Eye (tissue), 1 donor: Measurements from ENCODE around the gene SLC12A4.
A peak's percentile ranks its signal among the peaks of the same experiment; 100 is the strongest.
"Not testable (repeated sequence)": the region's sequence is repeated elsewhere in the genome, so short reads cannot be mapped to it uniquely, and the experiment has no call there.

Experiments
- DNase-seq: peaks from one replicate; pipeline ENCODE4 v3.0.0-alpha.2; 2015

The SLC12A4 gene

DNA sequence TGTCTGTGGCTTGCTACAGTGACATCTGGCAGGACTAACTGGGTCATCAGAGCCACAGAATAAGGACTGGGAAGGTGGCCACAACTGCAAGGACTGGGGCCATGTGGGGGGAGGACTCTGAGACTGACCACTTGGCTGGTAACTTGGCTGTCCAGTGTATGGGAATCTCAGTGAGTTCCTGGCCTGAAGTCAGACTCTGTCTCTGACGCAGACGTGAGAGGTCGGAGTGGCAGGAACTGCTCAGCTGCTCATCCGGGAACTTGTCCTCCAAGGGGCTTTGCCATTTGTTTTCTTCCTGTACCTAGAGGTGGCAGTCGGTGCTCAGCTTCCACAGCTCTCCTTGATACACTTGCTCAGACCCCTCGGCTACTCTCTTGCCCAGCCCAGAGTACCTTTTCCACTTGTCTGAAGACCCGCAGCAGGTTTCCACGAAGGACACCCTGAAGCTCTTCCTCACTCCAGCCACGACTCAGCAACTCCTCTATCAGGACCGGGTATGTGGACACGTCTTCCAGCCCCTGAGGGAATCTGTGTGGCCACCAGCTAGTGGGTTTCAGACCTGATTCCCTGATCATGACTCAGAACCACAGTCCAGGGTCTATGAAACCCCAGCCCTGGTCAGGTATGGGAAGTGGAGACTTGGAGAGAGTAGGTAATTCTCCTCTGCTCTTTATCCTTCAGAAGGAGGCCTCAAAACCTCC, 19.2 kb upstream of the SLC12A4 start:
- no peak for DNase-seq

DNA sequence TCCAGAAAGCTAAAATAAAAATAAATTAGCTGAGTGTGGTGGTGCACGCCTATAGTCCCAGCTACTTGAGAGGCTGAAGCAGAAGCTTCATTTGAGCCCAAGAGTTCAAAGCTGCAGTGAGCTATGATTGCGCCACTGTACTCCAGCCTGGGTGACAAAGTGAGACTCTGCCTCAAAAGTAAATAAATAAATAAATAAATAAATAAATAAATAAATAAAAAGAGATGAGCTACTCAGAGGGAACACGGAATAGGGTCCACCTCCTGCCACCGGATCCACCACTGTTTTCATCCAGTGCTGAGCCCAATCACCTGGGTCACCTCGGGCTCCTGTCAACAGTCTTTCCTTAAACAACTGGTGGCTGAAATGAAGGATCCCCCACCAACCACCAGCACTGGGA, 18.5 kb upstream of the SLC12A4 start:
- DNase-seq, result no peak

DNA sequence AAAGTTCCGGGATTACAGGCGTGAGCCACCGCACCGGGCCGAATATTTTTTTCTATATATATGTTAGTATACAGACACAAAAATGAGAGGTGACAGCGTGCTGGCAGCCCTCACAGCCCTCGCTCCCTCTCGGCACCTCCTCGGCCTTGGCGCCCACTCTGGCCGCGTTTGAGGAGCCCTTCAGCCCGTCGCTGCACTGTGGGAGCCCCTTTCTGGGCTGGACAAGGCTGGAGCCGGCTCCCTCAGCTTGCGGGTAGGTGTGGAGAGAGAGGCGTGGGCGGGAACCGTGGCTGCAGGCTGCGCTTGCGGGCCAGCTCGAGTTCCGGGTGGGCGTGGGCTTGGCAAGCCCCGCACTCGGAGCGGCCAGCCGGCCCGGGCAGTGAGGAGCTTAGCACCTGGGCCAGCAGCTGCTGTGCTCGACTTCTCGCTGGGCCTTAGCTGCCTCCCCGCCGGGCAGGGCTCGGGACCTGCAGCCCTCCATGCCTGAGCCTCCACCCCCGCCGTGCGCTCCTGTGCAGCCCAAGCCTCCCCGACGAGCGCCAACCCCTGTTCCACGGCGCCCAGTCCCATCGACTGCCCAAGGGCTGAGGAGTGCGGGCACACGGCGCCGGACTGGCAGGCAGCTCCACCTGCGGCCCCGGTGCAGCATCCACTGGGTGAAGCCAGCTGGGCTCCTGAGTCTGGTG, 13.7 kb upstream of the SLC12A4 start:
- DNase-seq, result no peak

DNA sequence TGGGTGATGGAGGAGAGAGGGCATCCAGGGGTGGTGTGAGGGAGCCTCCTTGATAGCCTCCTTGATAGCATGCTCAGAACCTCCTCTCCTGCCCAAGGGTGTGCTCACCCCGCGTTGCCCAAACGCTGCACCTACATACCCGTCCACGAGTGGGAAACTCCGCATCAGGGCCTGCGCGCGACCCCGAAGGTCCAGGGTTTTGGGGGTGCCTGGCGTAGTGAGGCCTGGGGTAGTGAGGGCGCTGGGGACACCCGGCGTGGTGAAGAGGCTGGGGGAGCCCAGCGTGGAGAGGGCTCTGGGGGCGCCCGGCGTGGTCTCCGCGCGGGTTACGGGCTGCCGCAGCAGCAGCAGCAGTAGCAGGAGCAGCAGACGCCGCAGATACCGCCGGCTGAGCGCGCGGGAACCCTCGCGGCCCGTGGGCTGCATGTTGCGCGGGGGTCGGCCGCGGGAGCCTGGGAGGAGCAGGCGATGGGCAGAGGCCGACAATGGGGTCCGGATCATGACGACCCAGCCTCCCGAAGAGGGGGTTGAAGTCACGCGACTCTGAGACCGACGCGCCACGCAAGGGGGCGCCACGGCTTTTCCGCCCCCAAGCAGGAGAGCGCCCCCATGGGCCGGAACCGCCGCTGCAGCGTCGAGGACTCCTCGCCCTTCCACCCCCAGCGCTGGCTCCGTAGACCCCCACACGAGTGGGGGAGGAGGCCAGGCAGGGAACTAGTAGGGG, 11.7 kb upstream of the SLC12A4 start, which contains the start of gene DPEP3:
TSS of gene DPEP3 (minus strand) at position 545 of the 724 bp plus-strand sequence. CDS start at position 426, 119 bp downstream.
- DNase-seq, result no peak

DNA sequence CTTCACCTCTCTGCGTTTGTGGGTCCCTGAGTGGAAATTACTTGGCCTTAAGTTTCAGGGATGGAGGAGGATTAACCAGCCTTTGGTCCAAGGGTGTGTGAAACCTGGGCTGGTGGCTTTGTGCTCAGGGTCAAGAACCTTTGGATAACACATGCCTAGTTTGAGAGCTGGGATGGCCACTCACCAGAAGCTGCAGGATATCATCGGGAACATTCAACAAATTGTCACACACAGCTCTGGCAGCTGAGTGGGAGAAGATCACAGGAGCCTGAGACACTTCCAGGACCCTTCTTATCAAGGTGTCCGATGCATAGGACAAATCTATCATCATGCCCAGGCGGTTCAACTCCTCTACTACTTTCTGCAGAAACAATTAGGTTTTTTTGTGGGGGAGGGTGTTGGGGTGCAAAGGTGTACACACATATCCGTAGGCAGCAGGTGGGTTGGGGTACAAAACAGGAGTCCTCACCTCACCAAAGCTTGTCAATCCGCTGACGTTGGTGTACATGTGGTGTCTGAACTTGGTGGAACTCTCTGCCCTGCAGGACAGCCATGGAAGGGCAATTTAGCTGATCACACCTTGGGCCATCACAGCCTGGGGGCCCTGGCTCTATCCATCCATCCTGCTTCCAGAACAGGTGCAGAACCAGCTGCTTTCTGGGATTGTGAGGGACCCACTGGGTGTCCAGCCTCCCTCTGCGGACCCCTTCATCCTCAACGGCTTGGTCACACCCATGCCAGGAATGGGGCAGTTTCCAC, 9.2 kb upstream of the SLC12A4 start:
- DNase-seq, result no peak

DNA sequence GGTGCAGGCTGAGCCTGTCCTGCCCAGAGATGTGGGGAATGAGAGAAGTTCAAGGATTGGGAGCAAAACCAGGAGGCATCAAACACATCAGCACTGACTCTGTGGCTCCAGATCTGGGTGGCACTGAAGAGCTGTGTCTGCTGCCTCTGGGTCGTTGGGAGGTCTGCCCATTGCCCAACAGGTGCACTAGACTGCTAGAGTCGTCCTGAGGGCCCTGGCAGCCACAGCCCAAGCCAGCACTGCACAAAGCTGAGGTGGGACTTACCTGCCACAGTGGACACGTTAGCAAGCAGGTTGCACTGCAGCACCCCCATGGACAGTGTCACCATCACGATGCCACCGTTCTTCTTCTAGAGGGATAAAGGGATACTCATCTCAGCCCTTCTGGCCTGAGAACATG, 8.6 kb upstream of the SLC12A4 start:
- no peak for DNase-seq

DNA sequence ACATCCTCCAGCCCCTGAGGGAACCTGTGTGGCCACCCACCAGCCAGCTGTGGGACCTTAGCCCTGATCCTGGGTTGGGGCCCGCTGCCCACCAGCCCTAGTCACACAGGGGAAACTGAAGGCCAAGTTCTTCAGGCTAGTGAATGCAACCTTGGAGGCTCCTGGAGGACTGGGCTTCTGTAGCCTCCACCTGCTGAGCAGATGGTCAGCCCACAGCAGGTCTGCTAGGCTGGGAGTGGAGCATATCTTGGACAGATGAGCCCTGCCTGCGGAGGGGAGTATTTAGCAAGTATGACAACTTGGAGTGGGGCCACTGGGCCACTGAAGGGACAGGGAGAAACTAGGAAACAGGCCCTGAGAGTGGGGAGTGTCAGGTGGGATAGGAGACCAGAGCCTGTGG, 7.8 kb upstream of the SLC12A4 start:
- DNase-seq, result no peak

DNA sequence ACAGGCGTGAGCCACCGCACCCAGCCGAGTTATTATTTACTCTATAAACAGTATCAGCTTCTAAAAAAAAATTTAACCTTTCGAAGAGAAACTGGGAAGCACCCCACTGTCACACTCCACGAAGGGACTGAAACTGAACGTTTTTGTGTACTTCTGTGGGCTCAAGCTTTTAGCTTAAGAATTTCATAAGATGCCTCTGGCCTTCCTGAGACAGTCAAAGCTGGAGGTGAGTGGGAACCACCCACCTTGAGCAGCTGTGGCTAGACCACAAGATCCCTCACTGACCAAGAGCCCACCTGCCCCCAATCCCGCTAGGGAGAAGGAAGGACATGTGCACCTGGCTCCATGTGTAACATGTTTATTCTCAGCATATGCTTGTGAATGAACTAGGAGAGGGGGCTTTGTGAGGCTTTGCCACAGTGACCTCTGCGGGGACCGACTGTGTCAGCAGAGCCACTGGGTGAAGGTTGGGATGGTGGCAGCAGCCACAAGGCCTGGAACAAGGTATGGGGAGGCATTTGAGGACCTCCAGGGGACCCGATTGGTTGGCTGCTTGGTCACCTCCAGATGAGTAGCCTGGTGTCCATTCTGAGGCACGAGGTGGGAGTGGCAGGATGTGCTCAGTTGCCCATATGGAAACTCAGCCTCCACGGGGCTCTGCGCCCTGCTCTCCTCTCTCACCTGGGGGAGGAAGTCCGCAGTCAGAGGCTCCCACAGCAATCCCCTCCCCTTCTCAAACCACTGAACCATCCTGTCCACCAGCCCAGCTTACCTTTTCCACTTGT, 7.1 kb upstream of the SLC12A4 start:
- no peak for DNase-seq

DNA sequence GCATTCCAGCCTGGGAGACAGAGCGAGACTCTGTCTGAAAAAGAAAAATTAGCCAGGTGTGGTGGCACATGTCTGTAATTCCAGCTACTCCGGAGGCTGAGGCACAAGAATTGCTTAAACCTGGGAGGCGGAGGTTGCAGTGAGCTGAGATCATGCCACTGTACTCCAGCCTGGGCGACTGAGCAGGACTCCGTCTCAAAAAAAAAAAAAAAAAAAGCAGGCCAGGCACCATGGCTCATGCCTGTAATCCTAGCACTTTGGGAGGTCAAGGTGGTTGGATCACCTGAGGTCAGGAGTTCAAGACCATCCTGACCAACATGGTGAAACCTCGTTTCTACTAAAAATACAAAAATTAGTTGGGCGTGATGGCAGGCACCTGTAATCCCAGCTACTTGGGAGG, 3.8 kb upstream of the SLC12A4 start:
- DNase-seq, result not testable (repeated sequence)

DNA sequence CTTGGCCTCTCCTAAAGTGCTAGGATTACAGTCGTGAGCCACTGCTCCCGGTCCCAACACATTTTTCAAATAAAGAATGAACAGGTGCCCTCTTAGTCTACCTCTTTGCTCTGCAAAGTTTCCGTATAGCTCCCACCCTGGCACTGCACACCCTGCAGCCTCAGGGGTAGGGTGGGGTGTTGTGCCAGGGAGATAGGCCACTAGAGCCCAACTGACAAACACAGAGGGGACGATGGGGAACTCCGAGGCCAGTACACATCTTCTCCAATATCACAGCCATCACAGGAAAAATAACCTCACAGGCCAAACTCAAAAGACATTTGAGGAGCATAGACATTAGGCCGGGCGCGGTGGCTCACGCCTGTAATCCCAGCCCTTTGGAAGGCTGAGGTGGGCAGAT, 2.7 kb upstream of the SLC12A4 start:
- no peak for DNase-seq

DNA sequence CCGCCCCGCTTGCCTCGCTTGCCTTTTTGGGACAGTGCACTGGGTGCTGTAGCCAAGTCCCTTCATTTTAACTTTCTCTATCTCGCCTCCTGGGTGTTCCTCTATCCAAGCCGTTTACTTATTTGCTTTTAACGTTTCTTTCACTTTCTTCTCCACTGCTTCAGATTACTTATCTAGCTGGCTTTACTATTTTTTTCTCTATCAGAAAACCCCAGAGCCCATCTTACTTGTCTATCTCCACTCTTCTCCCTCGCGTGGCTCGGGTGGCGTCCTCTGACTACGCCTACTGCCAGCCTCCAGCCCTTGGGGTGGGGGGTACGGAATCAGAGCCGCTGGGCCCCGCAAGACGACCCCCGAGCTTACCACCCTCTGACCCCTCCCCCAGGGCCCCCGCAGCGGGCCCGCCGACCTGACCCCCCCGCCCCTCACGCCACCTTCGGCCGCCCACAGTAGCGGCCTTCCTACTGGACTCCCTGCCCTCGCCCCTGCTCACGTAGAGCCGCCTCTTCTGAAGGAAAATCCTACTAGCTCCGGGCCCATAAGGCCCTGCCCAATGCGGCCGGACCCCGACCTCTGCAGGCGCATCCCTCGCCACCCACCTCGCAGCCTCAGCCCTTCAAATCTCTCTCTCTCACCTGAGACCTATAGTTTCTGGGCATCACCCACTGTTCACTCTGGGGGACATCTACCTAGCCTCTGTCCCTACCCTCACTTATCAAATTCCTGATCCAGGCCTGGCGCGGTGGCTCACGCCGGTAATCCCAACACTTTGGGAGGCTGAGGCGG, 1.0 kb upstream of the SLC12A4 start:
- DNase-seq, result peak; percentile 37

DNA sequence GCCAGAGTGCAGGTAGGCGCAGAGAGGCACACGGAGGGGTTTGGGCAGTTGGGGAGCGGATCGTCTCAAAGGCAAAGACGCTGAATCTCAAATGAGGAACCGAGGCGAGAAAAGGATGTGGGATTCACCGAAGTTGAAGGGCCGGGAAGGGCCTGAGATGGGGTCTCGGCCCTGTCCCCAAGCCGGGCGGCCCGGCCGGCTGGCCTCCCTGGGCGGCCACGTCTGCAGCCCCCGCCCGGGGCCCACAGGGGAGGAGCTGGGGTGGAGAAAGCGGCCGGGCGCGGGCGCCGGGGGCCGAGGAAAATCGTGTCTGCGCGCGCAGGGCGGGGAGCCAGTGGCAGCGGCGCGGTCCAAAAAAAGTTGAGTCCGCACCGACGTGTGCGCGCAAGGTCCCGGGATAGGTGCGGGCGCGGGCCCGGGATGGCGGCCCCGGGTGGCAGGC, 458 bp downstream of the SLC12A4 start:
- peak; percentile 63 for DNase-seq

DNA sequence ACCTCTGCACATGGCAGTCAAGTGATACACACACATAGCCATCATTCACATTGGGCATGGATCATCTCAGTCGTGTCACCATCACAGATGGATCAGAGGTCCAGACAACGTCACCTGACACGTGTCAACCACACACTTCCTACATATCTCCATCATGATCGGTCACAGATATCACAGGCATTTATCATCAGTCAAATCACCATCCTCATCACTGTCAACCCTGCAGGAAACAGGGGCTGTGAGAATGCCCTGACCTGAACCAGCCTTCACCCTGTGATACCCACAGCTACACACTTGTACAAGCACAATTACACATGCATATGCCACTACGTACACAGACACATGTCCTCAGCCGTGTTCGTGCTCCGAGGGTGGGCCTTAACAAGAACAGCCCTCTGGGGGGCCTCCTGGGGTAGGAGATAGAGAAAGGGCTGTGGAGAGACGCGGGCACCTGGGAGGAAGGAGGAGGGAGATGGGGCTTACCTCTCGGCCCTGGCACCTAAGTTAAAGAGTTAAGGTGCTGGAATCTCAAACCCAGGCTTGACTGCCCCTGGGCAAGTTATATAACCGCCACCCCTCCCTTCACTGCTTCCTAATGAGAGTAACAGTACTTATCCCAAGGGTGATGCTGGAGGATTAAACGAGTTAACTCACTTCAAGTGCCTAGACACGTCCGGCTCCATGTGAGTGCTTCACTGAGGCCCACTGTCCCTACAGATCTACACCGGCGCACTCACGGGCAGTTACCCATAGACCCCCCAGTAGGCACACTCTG, 1.1 kb downstream of the SLC12A4 start:
- peak; percentile 47 for DNase-seq

DNA sequence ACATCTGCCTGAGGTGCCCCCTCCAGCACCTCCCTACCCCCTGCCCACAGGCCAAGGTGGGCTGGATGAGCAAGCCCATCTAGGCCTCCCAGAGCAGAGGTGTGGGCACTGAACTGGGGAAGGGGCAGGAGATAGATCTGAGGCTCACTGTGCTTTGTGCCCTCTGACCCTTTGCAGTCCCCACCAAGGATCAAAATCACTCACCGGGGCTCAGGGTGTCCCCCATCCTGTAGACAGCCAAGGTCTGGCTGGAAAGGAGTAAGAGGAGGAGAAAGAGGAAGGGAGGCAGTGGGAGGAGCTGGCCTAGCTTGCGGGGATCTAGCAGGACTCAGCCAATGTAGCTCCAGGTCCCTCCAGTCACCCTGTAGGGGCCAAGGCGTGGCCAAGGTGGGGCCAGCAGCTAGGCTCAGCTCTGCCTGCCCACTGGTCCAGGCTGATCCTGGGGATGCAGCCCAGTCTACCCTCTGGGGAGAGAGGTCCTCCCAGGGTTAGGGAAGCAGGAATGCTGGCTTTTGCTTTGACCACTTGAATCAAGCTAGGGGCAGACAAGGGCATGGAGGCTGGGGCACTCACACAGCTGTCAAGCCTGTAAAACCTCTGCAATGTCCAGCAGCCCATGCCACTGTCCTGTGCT, 1.8 kb downstream of the SLC12A4 start:
- no peak for DNase-seq

DNA sequence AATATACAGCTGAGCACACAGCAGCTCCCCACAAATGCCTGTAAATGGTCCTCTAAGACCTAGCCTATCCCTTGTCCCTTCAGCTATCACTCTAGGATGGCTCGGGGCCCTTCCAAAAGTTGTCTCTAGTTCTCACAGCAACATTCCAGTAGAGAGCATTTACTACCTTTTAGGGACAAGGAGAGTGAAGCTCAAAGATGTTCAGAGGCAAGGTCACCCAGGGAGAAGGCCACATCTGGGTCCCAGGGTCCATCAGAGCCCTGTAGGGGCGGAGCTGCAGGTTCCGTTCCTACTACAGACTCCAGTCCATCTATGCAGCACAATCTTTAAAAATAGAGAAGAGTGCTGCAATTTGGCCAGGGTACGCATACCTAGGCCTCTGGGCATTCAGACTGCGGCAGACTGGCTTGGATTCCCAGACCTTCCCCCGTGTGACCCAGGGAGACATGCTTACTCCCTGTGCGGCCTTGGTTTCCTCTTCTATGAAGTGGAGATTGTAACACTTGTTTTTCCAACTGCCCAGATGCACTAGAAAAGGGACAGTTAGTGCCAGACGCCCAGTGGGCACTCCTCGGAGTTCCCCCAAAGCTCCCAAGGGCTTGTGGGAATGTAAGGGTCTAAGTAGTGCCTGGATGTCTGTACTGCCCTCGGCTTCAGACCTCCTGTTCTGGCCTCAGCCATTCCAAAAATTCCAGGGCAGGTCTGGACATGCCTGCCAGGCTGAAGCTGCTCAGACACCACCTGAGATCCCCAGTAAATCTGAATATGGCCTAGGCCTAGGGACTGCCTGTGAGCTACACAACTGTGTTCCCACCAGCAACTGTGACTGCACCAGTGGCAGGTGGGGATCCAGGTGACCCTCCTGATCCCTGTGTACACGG, 2.5 kb downstream of the SLC12A4 start:
- no peak for DNase-seq

DNA sequence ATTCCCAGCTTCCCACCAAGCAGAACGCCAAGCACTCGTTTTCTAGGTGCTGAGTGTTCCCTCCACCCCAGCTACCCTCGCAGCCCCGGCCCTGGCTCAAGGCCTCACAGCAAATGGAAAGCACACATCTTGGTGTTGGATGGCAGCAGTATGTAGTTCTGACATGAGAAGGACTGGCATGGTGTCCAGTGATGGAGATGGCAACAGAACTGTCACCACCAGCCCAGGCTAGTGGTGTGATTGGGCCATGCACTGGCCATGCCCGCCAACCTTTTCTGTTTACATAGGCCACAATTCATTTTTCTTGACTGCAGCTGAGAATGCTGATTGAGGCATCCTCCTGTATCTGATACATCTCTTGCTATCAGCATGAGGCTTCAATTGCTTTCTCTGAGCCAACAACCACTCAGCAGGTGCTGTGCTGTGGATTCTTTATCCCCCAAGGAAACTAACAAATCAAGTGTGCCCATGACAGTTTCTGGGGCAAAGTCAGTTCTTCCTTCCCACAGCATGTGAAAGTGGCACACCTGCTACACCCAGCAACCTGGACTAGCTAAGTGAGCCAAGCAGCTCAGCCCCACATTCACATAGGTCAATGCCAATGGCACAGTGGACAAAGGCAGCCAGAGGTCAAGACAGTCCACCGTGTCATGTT, 3.8 kb downstream of the SLC12A4 start:
- no peak for DNase-seq

DNA sequence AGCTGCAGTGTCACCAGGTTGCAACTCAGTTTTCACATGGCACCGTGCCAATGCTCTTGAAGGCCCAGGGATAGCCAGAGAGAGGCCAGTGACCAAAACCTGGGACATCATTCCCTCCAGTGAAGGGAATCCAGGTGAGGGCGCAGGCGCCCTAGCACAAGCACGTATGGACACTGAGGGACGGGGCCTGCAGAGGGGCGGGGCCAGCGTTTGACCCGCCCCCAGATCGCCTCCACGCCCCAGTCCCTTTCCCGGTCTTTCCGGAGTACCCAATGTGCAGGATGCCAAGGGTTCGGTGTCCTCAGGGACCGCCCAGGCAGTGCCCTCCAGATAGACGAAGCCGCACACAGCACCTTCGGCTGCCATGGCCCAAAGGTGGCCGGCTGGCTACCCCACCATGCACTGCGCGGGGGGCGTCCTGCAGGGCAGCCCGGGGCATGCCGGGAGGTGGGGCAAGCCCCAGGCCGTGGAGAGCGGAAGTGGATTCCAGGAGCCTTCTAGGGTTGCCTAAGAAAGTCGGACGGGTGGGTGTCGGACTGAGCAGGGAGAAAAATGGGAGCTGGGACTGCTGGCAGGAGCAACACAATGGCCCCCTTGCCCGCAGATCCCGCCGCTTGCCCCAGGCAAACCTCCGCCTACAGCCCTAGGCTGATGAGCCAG, 4.6 kb downstream of the SLC12A4 start:
- peak; percentile 34 for DNase-seq

DNA sequence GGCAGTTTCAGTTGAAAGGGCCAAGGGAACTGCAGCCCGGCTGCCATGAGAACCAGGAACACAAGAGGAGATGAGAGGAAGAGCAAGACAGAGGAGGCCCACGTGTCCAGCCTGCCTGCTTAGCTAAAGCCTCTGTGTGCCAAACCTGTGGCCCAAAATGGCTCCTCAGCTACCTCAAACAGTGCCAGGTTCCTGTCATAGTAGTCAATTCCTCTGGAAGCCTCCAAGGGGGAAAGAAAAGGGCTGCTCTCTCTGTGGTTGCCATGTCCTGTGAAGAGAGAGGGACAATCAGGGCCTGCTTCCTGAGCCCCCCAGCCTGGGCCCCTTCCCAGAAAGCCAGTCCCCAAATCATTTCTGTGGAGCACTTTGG, 5.2 kb downstream of the SLC12A4 start:
- no peak for DNase-seq
